Measurements from ENCODE around the gene RPS6KA1.
"Not testable (repeated sequence)": the region's sequence is repeated elsewhere in the genome, so short reads cannot be mapped to it uniquely, and the experiment has no call there.

RPS6KA1 gene

GRCh38 chr1:26498894-26499293 lies 30.7 kb upstream of the RPS6KA1 start:
- no peak for TF ChIP-seq CTCF (IDR thresholded peaks at IDR 0.05; ENCODE audit: low read depth, low read length)
- H3K4me3 ChIP-seq (ENCODE audit: low read depth, low read length) = no peak overlapping the region

DNA sequence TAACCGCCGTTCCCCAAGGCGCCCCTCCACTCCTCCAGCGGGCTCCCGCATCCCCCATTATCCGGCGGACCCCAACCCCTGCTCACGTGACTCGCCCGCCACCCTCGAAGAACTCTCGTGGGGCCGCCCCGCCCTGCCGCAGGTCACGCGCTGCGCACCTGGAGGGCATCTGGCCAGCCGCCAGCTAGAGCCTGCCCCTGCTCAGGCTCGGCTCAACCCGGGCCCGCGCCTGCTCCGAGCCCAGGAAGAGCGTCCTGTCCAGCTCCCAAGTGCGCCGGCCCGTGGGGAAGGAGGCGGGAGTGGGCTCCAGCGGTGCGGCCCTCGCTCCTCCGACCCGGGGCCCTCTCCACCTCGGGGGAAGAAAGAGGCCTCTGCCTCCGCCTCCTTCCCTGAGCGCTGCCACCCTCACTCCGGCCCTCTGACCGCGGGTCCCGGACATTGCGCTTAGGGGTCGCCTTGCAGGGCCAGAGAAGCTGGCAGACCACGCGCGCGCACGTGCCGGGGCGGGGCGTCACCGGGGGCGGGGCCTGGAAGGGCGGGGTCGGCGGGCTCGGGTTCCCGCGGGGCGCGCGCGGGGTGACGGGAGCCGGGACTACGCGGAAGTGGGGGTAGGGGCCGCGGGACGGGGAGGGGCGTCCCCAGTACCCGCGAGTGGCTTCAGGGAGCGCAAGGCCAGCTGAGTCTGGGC lies 28.9 kb upstream of the RPS6KA1 start:
- peak overlapping the region; percentile 61 for H3K4me3 ChIP-seq (ENCODE audit: low read depth, low read length)
- no peak; the same call in 1 of the 2 replicates for TF ChIP-seq CTCF (IDR thresholded peaks at IDR 0.05; ENCODE audit: low read depth, low read length)

DNA sequence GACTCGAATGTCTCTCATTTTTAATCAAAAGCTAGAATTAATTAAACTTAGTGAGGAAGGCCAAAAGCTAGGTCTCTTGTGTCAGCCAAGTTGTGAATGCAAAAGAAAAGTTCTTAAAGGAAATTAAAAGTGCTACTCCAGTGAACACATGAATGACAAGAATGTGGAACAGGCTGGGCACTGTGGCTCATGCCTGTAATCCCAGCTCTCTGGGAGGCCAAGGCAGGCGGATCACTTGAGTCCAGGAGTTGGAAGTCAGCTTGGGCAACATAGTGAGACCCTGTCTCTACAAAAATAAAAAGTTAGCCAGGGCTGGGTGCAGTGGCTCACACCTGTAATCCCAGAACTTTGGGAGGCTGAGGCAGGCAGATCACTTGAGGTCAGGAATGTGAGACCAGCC lies 18.9 kb upstream of the RPS6KA1 start:
- H3K4me3 ChIP-seq (ENCODE audit: low read depth, low read length) = not testable (repeated sequence)

DNA sequence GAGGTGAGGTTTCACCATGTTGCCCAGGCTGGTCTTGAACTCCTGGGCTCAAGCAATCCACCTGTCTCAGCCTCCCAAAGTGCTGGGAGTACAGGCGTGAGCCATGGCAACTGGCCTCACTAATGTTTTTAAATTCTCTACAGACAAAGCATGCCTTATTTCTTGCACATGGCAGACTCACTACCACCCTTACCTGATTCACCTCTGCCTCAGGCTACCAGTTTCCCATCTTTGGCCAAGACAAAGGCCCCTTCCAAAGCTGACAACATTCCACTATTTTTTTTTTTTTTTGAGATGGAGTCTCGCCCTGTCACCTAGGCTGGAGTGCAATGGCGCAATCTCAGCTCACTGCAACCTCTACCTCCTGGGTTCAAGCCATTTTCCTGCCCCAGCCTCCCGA lies 13.7 kb upstream of the RPS6KA1 start:
- not testable (repeated sequence) for H3K4me3 ChIP-seq (ENCODE audit: low read depth, low read length)

- no peak overlapping the region for H3K4me3 ChIP-seq (ENCODE audit: low read depth, low read length)
- no peak for TF ChIP-seq CTCF (IDR thresholded peaks at IDR 0.05; ENCODE audit: low read depth, low read length)
Observed at GRCh38 chr1:26516987-26517765, 12.4 kb upstream of the RPS6KA1 start.

GRCh38 chr1:26517766-26518049 lies 11.9 kb upstream of the RPS6KA1 start:
- no peak for TF ChIP-seq CTCF (IDR thresholded peaks at IDR 0.05; ENCODE audit: low read depth, low read length)
- H3K4me3 ChIP-seq (ENCODE audit: low read depth, low read length) = no peak overlapping the region

DNA sequence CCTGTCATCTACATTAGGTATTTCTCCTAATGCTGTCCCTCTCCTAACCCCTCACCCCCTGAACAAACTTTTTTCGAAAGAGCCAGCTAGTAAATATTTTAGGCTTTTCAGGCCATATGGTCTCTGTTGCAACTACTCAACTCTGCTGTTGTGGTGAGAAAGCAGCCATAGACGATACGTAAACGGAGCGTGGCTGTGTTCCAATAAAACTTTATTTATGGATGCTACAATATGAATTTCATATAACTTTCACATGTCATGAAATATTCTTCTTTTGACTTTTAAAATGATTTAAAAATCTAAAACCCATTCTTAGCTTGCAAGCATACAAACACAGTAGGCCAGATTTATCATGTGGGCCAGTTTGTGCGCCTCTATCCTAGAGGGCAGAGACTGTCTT lies 11.2 kb upstream of the RPS6KA1 start:
- H3K4me3 ChIP-seq (ENCODE audit: low read depth, low read length) = no peak overlapping the region
- TF ChIP-seq CTCF (IDR thresholded peaks at IDR 0.05; ENCODE audit: low read depth, low read length) = no peak

- no peak overlapping the region for H3K4me3 ChIP-seq (ENCODE audit: low read depth, low read length)
- no peak for TF ChIP-seq CTCF (IDR thresholded peaks at IDR 0.05; ENCODE audit: low read depth, low read length)
Observed at GRCh38 chr1:26520339-26520738, 9.2 kb upstream of the RPS6KA1 start.
